Activated CD4-positive, alpha-beta T cell treated with anti-CD3 and anti-CD28 coated beads for 4 hours (primary cell): ENCODE results near the gene PRKAG1.

Source experiments
- DNase-seq, 2 donors: peaks; one replicate each; pipeline ENCODE4 v3.0.0-alpha.2; 2020

The PRKAG1 gene

GRCh38 chr12:49030714-49031572 lies 12.4 kb upstream of the PRKAG1 start:
- no peak for DNase-seq

GRCh38 chr12:49030119-49030518 lies 11.5 kb upstream of the PRKAG1 start:
- no peak for DNase-seq

- no peak for DNase-seq
Measured at GRCh38 chr12:49028666-49029275, 10.2 kb upstream of the PRKAG1 start.

- no peak for DNase-seq
Measured at GRCh38 chr12:49027846-49028555, 9.4 kb upstream of the PRKAG1 start.

GRCh38 chr12:49026678-49027480 lies 8.3 kb upstream of the PRKAG1 start:
- no peak for DNase-seq

GRCh38 chr12:49026101-49026500 lies 7.5 kb upstream of the PRKAG1 start:
- no peak for DNase-seq

- no peak for DNase-seq
Measured at GRCh38 chr12:49025463-49025862, 6.9 kb upstream of the PRKAG1 start.

GRCh38 chr12:49024543-49024942 lies 6.0 kb upstream of the PRKAG1 start:
- DNase-seq: no peak

- no peak for DNase-seq
Measured at GRCh38 chr12:49023812-49024211, 5.2 kb upstream of the PRKAG1 start.

- DNase-seq: no peak
Measured at GRCh38 chr12:49022558-49023178, 4.1 kb upstream of the PRKAG1 start.

- no peak for DNase-seq
Measured at GRCh38 chr12:49021292-49021915, 2.8 kb upstream of the PRKAG1 start.

- DNase-seq: no peak
Measured at GRCh38 chr12:49020441-49020840, 1.9 kb upstream of the PRKAG1 start.

- peak; percentile 25 to 33 for DNase-seq
Measured at GRCh38 chr12:49019443-49020324, 1.1 kb upstream of the PRKAG1 start.

- no peak for DNase-seq
Measured at GRCh38 chr12:49019120-49019430, 499 bp upstream of the PRKAG1 start.

- no peak for DNase-seq
Measured at GRCh38 chr12:49017891-49018260, 700 bp downstream of the PRKAG1 start.

- no peak for DNase-seq
Measured at GRCh38 chr12:49015196-49015595, 3.4 kb downstream of the PRKAG1 start.

GRCh38 chr12:49014547-49014946 lies 4.0 kb downstream of the PRKAG1 start:
- no peak for DNase-seq

- DNase-seq: no peak
Measured at GRCh38 chr12:49013428-49013827, 5.1 kb downstream of the PRKAG1 start.

GRCh38 chr12:49012739-49013138 lies 5.8 kb downstream of the PRKAG1 start:
- DNase-seq: no peak

- DNase-seq: no peak
Measured at GRCh38 chr12:49010092-49010668, 8.4 kb downstream of the PRKAG1 start.

- DNase-seq: no peak
Measured at GRCh38 chr12:49008943-49009342, 9.6 kb downstream of the PRKAG1 start.
